BE2C (cell line): ENCODE data around the gene UBE2G2.

Source experiments
- DNase-seq: peaks from one replicate; pipeline ENCODE4 v3.0.0-alpha.2; 2020
- H3K27me3 ChIP-seq: fragments of 250-450 bp; sonication (Bioruptor Pico); 2 replicates; pipeline ENCODE4 v1.5.1; 2020; ENCODE audit warnings: mild to moderate bottlenecking
- H3K36me3 ChIP-seq: fragments of 250-450 bp; sonication (Bioruptor Pico); 2 replicates; pipeline ENCODE4 v1.5.1; 2020; ENCODE audit warnings: mild to moderate bottlenecking
- H3K4me1 ChIP-seq: fragments of 250-450 bp; sonication (Bioruptor Pico); 2 replicates; pipeline ENCODE4 v1.5.1; 2020
- H3K4me3 ChIP-seq: 2 replicates; pipeline ENCODE4 v1.5.1; 2011; ENCODE audit warnings: low read depth, low read length
- H3K9me3 ChIP-seq: fragments of 250-450 bp; sonication (Bioruptor Pico); 2 replicates; pipeline ENCODE4 v1.5.1; 2020
- TF ChIP-seq, protein P1 (sequence below): IDR thresholded peaks from 2 replicates; pipeline ENCODE4 v1.5.1; 2012; ENCODE audit warnings: mild to moderate bottlenecking, low read depth, low read length

Gene UBE2G2

GRCh38 chr21:44766014-44766817 lies 35.4 kb downstream of the UBE2G2 start:
- no peaks in the 10 kb centered on the region for H3K9me3 ChIP-seq
- DNase-seq, result no peak
- peaks cover 8% of the 10 kb centered on the region for H3K36me3 ChIP-seq
- TF ChIP-seq, protein P1, sequence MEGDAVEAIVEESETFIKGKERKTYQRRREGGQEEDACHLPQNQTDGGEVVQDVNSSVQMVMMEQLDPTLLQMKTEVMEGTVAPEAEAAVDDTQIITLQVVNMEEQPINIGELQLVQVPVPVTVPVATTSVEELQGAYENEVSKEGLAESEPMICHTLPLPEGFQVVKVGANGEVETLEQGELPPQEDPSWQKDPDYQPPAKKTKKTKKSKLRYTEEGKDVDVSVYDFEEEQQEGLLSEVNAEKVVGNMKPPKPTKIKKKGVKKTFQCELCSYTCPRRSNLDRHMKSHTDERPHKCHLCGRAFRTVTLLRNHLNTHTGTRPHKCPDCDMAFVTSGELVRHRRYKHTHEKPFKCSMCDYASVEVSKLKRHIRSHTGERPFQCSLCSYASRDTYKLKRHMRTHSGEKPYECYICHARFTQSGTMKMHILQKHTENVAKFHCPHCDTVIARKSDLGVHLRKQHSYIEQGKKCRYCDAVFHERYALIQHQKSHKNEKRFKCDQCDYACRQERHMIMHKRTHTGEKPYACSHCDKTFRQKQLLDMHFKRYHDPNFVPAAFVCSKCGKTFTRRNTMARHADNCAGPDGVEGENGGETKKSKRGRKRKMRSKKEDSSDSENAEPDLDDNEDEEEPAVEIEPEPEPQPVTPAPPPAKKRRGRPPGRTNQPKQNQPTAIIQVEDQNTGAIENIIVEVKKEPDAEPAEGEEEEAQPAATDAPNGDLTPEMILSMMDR, result no peak
- no peaks in the 10 kb centered on the region for H3K4me1 ChIP-seq
- no peaks in the 10 kb centered on the region for H3K27me3 ChIP-seq
- no peak overlapping the region for H3K4me3 ChIP-seq

DNA sequence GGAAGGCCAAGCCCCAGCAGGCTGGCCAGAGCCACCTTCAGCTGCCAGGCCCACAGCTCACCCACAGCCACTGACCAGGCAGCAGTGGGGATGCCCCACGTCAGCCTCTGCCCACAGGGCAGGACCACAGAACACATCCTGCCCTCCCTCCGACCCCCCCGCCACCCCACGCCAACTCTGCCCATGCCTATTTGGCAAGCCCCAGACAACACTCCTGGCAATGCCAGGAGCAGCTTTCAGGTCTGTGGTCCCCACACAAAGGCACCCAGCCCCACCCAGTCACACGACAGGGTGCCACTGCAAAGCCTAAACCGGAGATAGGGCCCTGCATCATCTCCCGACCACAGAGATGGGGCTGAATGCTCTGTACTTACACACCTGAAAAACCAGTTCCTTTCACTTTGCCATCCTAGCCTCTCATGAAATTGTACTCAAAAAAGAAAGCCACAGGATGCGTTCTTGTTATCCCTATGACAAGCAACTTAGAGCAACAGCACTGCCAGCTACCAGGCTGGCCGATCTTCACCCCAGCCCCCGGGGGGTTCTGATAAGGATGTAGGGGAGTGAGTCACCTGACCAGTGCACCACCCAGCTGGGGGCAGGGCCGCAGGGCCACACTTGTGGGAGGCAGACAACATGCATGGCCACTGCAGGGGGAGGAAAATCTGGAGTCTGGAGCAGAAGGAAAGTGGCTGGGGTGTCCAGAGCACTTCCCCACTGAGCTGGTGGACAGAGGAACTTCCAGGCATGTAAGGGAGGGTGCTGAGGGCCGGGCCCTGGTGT lies 36.2 kb downstream of the UBE2G2 start:
- no peaks in the 10 kb centered on the region for H3K4me1 ChIP-seq
- DNase-seq, result peak; percentile 48
- TF ChIP-seq, protein P1, result no peak

GRCh38 chr21:44764319-44765230 lies 37.0 kb downstream of the UBE2G2 start:
- Histone ChIP-seq H3K4me1 (no peaks in the 10 kb centered on the region), H3K9me3 (no peaks in the 10 kb centered on the region), H3K27me3 (no peaks in the 10 kb centered on the region), H3K4me3 (no peak overlapping the region), H3K36me3 (no peaks in the 10 kb centered on the region)
- TF ChIP-seq, protein P1, result no peak
- DNase-seq, result no peak

More for the DNA sequence above, 36.2 kb downstream of the UBE2G2 start:
- H3K4me3 ChIP-seq, result no peak overlapping the region
- no peaks in the 10 kb centered on the region for H3K9me3 ChIP-seq
- peaks cover 3% of the 10 kb centered on the region for H3K36me3 ChIP-seq
- no peaks in the 10 kb centered on the region for H3K27me3 ChIP-seq

GRCh38 chr21:44763451-44764318 lies 37.9 kb downstream of the UBE2G2 start:
- TF ChIP-seq, protein P1, result no peak
- Histone ChIP-seq H3K4me1 (no peaks in the 10 kb centered on the region), H3K4me3 (no peak overlapping the region), H3K9me3 (no peaks in the 10 kb centered on the region), H3K36me3 (no peaks in the 10 kb centered on the region), H3K27me3 (no peaks in the 10 kb centered on the region)
- DNase-seq, result no peak

- Histone ChIP-seq H3K4me1 (no peaks in the 10 kb centered on the region), H3K36me3 (no peaks in the 10 kb centered on the region), H3K4me3 (no peak overlapping the region), H3K27me3 (no peaks in the 10 kb centered on the region), H3K9me3 (no peaks in the 10 kb centered on the region)
- TF ChIP-seq, protein P1, result no peak
- DNase-seq, result no peak
Measured at GRCh38 chr21:44763050-44763378, 38.6 kb downstream of the UBE2G2 start.
